A673 (cell line): Measurements from ENCODE around the gene BTBD19.

Source experiments
- EZH2 ChIP-seq: fragments of 200-600 bp; sonication (generic); IDR thresholded peaks from 2 replicates; pipeline ENCODE4 v1.6.1; 2017; ENCODE audit warnings: borderline replicate concordance, low read depth, mild to moderate bottlenecking, mixed read lengths, antibody characterized with exemption, low read length; ENCODE audit not compliant: poor library complexity, severe bottlenecking
- TF ChIP-seq, protein P1 (sequence below): fragments of 300-800, 200-600 bp; sonication (generic); conservative IDR thresholded peaks from 2 replicates; pipeline ENCODE4 v1.5.1; 2017; ENCODE audit warnings: low read depth, mild to moderate bottlenecking, antibody characterized with exemption, low read length, moderate library complexity, mixed read lengths

DNA sequence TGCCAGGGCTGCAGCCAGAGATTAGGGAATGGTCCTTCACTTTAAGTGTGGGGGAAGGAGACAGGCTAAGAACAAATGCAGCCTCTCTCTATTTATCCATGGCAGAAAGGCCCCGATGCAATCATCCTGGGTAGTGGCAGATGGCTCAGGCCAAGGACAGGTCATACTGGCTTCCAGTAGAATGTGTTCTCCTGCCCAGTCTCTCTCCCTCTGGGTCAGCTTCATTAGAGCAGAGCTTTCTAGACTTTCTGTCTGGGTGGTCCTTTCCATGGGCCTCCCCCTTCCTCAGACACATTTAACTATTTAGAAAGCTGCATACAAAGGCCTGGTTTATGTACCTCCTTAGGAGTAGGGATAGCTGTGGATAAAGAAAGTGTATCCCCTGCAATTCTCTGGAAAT is 39.5 kb downstream of the BTBD19 start:
- no peak for TF ChIP-seq EZH2
- TF ChIP-seq, protein P1, sequence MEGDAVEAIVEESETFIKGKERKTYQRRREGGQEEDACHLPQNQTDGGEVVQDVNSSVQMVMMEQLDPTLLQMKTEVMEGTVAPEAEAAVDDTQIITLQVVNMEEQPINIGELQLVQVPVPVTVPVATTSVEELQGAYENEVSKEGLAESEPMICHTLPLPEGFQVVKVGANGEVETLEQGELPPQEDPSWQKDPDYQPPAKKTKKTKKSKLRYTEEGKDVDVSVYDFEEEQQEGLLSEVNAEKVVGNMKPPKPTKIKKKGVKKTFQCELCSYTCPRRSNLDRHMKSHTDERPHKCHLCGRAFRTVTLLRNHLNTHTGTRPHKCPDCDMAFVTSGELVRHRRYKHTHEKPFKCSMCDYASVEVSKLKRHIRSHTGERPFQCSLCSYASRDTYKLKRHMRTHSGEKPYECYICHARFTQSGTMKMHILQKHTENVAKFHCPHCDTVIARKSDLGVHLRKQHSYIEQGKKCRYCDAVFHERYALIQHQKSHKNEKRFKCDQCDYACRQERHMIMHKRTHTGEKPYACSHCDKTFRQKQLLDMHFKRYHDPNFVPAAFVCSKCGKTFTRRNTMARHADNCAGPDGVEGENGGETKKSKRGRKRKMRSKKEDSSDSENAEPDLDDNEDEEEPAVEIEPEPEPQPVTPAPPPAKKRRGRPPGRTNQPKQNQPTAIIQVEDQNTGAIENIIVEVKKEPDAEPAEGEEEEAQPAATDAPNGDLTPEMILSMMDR, result no peak
